Liver (tissue), 9 donors: Measurements from ENCODE around the gene SPRYD4. TPM values are rescaled to one million over a fixed set of nuclear protein-coding genes. Genes with fewer than 3 reads are reported as not detected.

ENCODE experiments used
- DNase-seq: peaks from one replicate; pipeline ENCODE4 v3.0.0-alpha.2; 2017; ENCODE audit warnings: low spot score
- H3K27ac ChIP-seq, 2 donors: one replicate each; pipeline ENCODE4 v1.7.0; 2013; ENCODE audit warnings: inconsistent platforms in 2 of 2, low read length in 2 of 2, control low read depth in 1 of 2, low read depth in 1 of 2, mild to moderate bottlenecking in 1 of 2
- H3K27me3 ChIP-seq, 4 donors: one replicate each; pipeline versions ENCODE4 v1.6.1 to v1.7.0; 2013; ENCODE audit warnings: low read length in 3 of 4, inconsistent platforms in 1 of 4, mild to moderate bottlenecking in 1 of 4, moderate library complexity in 1 of 4; ENCODE audit not compliant: control insufficient read depth in 4 of 4, insufficient read depth in 4 of 4
- H3K36me3 ChIP-seq, 4 donors: one replicate each; pipeline versions ENCODE4 v1.6.1 to v1.7.0; 2013; ENCODE audit warnings: low read length in 3 of 4, mild to moderate bottlenecking in 3 of 4, low read depth in 1 of 4, moderate library complexity in 1 of 4; ENCODE audit not compliant: control insufficient read depth in 4 of 4, insufficient read depth in 3 of 4
- H3K4me1 ChIP-seq, 4 donors: one replicate each; pipeline versions ENCODE4 v1.6.1 to v1.7.0; 2013; ENCODE audit warnings: low read length in 3 of 4, mild to moderate bottlenecking in 3 of 4, moderate library complexity in 1 of 4; ENCODE audit not compliant: control insufficient read depth in 4 of 4, insufficient read depth in 4 of 4
- H3K4me3 ChIP-seq, 3 donors: one replicate each; pipeline versions ENCODE4 v1.6.1 to v1.7.0; 2013; ENCODE audit warnings: low read length in 3 of 3, control low read depth in 1 of 3, low read depth in 1 of 3, mild to moderate bottlenecking in 1 of 3
- H3K9ac ChIP-seq, 2 donors: one replicate each; pipeline ENCODE4 v1.7.0; 2013; ENCODE audit warnings: low read length in 2 of 2, mild to moderate bottlenecking in 2 of 2, moderate library complexity in 2 of 2, control low read depth in 1 of 2, low read depth in 1 of 2
- H3K9me3 ChIP-seq, 4 donors: one replicate each; pipeline versions ENCODE4 v1.6.1 to v1.7.0; 2013; ENCODE audit warnings: low read length in 3 of 4; ENCODE audit not compliant: control insufficient read depth in 4 of 4
- FOXA1 ChIP-seq: IDR thresholded peaks from 2 replicates; pipeline ENCODE4 v1.6.1; 2016; ENCODE audit warnings: antibody characterized with exemption
- FOXA2 ChIP-seq: IDR thresholded peaks from 2 replicates; pipeline ENCODE4 v1.6.1; 2016; ENCODE audit warnings: antibody characterized with exemption
- GABPA ChIP-seq, 2 donors: IDR thresholded peaks in 1 of 2; conservative IDR thresholded peaks in 1 of 2; 2 replicates each; pipeline ENCODE4 v1.6.1; 2016; ENCODE audit warnings: antibody characterized with exemption in 2 of 2, mild to moderate bottlenecking in 1 of 2, moderate library complexity in 1 of 2
- HNF4A ChIP-seq, 2 donors: conservative IDR thresholded peaks; 2 replicates each; pipeline ENCODE4 v1.6.1; 2016; ENCODE audit warnings: antibody characterized with exemption in 2 of 2, mild to moderate bottlenecking in 2 of 2
- HNF4G ChIP-seq: IDR thresholded peaks from 2 replicates; pipeline ENCODE4 v1.6.1; 2016; ENCODE audit warnings: antibody characterized with exemption
- JUND ChIP-seq, 2 donors: IDR thresholded peaks; 2 replicates each; pipeline ENCODE4 v1.6.1; 2016; ENCODE audit warnings: antibody characterized with exemption in 2 of 2
- MAX ChIP-seq: IDR thresholded peaks from 2 replicates; pipeline ENCODE4 v1.6.1; 2016; ENCODE audit warnings: antibody characterized with exemption
- NR2F2 ChIP-seq: IDR thresholded peaks from 2 replicates; pipeline ENCODE4 v1.6.1; 2016; ENCODE audit warnings: antibody characterized with exemption
- REST ChIP-seq: IDR thresholded peaks from 2 replicates; pipeline ENCODE4 v1.6.1; 2016; ENCODE audit warnings: antibody characterized with exemption, mild to moderate bottlenecking
- RXRA ChIP-seq, 2 donors: IDR thresholded peaks; 2 replicates each; pipeline ENCODE4 v1.6.1; 2017 to 2018; ENCODE audit warnings: antibody characterized with exemption in 2 of 2, mild to moderate bottlenecking in 1 of 2
- SP1 ChIP-seq: IDR thresholded peaks from 2 replicates; pipeline ENCODE4 v1.6.1; 2018; ENCODE audit warnings: antibody characterized with exemption, mild to moderate bottlenecking
- TAF1 ChIP-seq: conservative IDR thresholded peaks from 2 replicates; pipeline ENCODE4 v1.6.1; 2016; ENCODE audit warnings: antibody characterized with exemption, mild to moderate bottlenecking
- YY1 ChIP-seq: IDR thresholded peaks from 2 replicates; pipeline ENCODE4 v1.6.1; 2016; ENCODE audit warnings: antibody characterized with exemption, mild to moderate bottlenecking
- ZBTB33 ChIP-seq: IDR thresholded peaks from 2 replicates; pipeline ENCODE4 v1.6.1; 2016; ENCODE audit warnings: antibody characterized with exemption
- WGBS: extraction: QIAGEN DNeasy Blood & Tissue Kit; methylation state at CpG from one replicate; pipeline ENCODE4 v1.1.7; 2013; 5-methylcytosine and 5-hydroxymethylcytosine counted together
- polyA plus RNA-seq, 2 donors: library from polyadenylated mRNA; stranded (reverse) in 1 of 2; unstranded in 1 of 2; fragments of 200-250 nt in 1 of 2; fragments of >200 nt in 1 of 2; fragmentation: Nextera tagmentation in 1 of 2; extraction: Ambion mirVana in 1 of 2; gene quantifications; one replicate each; pipeline versions ENCODE4 v1.2.1 to v1.2.3, GENCODE V29; 2013 to 2015
- total RNA-seq, 2 donors: library from RNA; depleted of rRNA; stranded (reverse); fragments of >200 nt; gene quantifications; one replicate each; pipeline ENCODE4 v1.2.3, GENCODE V29; 2014
- TF ChIP-seq, protein P1 (sequence below): fragments of 150-350 bp; IDR thresholded peaks from 2 replicates; pipeline ENCODE4 v1.5.1; 2017; ENCODE audit warnings: improper control_type of control experiment, low read depth, low read length; ENCODE audit not compliant: missing input control
- TF ChIP-seq, protein P2 (sequence below): IDR thresholded peaks from 2 replicates; pipeline ENCODE4 v1.6.1; 2016; ENCODE audit warnings: antibody characterized with exemption
- donor health status: healthy.
- donor health status: healthy.
- donor health status: healthy.
- donor health status: healthy.
- donor health status: healthy.

The SPRYD4 gene
- total and polyA plus RNA-seq, 4 donors, result 3.8 to 13.0 (median 7.6) TPM

DNA sequence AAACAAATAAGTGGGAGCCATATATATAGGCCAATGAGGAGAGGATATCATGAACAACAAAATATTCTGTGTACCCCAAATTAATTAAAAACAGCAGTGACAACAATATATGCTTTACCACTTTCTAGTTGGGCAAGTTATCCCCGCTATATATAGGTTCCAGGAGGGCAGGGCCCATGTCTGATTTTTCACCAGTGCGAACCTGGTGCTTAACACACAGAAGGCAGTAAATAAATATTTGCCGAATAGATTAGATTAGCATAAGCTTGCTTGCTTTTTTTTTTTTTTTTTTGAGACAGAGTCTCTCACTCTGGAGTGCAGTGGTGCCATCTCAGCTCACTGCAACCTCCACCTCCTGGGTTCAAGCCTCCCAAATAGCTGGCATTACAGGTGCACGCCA lies 10.6 kb upstream of the SPRYD4 start:
- Histone ChIP-seq H3K36me3 (no peaks in the 10 kb centered on the region), H3K4me3 (no peak overlapping the region), H3K9ac (no peak overlapping the region), H3K9me3 (no peaks in the 10 kb centered on the region), H3K27me3 (no peaks in the 10 kb centered on the region), H3K27ac (no peak overlapping the region), H3K4me1 (no peaks in the 10 kb centered on the region)
- no peak for TF ChIP-seq MAX
- no peak for TF ChIP-seq YY1
- TF ChIP-seq RXRA (IDR thresholded peaks at IDR 0.05), result no peak
- no peak for TF ChIP-seq NR2F2
- no peak for TF ChIP-seq REST
- TF ChIP-seq, protein P1, sequence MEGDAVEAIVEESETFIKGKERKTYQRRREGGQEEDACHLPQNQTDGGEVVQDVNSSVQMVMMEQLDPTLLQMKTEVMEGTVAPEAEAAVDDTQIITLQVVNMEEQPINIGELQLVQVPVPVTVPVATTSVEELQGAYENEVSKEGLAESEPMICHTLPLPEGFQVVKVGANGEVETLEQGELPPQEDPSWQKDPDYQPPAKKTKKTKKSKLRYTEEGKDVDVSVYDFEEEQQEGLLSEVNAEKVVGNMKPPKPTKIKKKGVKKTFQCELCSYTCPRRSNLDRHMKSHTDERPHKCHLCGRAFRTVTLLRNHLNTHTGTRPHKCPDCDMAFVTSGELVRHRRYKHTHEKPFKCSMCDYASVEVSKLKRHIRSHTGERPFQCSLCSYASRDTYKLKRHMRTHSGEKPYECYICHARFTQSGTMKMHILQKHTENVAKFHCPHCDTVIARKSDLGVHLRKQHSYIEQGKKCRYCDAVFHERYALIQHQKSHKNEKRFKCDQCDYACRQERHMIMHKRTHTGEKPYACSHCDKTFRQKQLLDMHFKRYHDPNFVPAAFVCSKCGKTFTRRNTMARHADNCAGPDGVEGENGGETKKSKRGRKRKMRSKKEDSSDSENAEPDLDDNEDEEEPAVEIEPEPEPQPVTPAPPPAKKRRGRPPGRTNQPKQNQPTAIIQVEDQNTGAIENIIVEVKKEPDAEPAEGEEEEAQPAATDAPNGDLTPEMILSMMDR, result no peak
- no peak for TF ChIP-seq FOXA1
- TF ChIP-seq SP1, result no peak
- no peak for TF ChIP-seq JUND (IDR thresholded peaks at IDR 0.05)
- TF ChIP-seq HNF4A (conservative IDR thresholded peaks at IDR 0.05), result no peak
- TF ChIP-seq FOXA2, result no peak
- no peak for TF ChIP-seq TAF1
- TF ChIP-seq HNF4G, result no peak
- TF ChIP-seq GABPA (IDR thresholded peaks at IDR 0.05 in 1 of 2, conservative IDR thresholded peaks at IDR 0.05 in 1 of 2), result no peak
- no peak for DNase-seq
- WGBS, result 83% methylated on average over 4 of the region's 4 CpGs

DNA sequence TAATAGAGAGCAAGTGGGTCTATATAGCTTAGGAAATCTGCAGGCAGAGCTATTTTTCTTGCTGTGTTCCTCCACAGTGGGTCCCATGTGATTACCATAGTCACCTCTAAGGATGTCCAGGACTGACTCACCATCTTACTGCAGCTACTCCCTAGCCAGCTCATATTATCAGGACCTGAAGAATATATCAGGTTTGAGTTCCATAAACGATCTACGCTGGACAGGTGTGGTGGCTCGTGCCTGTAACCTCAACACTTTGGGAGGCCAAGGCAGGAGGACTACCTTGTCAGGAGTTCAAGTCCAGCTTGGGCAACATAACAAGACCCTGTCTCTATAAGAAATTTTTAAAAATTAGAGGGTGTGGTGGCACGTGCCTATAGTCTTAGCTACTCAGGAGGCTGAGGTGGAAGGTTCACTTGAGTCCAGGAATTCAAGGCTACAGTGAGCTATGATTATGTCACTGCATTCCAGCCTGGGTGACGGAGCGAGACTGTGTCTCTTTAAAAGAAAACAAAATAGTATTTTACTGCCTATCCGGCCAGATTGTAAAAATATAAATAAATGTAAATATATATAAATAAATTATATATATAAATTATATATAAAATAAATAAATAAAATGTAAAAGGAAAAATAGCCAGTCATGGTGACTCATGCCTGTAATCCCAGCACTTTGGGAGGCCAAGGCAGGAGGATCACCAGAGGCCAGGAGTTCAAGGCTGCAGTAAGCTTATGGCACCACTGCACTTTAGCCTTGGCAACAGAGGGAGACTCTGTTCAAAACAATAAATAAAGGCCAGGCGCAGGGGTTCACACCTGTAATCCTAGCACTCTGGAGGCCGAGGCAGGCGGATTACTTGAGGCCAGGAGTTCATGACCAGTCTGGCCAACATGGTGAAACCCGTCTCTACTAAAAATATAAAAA lies 6.9 kb upstream of the SPRYD4 start:
- Histone ChIP-seq H3K9ac (no peak overlapping the region), H3K9me3 (no peaks in the 10 kb centered on the region), H3K36me3 (no peaks in the 10 kb centered on the region), H3K4me3 (no peak overlapping the region), H3K4me1 (peaks cover 0 to 7% (median 3%) of the 10 kb centered on the region in 4 donors), H3K27ac (no peak overlapping the region), H3K27me3 (no peaks in the 10 kb centered on the region)
- no peak for DNase-seq
- WGBS, result 91% methylated on average over 11 of the region's 11 CpGs
- no peak for TF ChIP-seq HNF4G
- TF ChIP-seq JUND (IDR thresholded peaks at IDR 0.05), result no peak
- no peak for TF ChIP-seq REST
- no peak for TF ChIP-seq TAF1
- no peak for TF ChIP-seq FOXA2
- TF ChIP-seq, protein P1, result no peak
- no peak for TF ChIP-seq FOXA1
- TF ChIP-seq, protein P2, sequence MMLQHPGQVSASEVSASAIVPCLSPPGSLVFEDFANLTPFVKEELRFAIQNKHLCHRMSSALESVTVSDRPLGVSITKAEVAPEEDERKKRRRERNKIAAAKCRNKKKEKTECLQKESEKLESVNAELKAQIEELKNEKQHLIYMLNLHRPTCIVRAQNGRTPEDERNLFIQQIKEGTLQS, result no peak
- TF ChIP-seq RXRA (IDR thresholded peaks at IDR 0.05), result no peak
- TF ChIP-seq ZBTB33, result no peak
